Globus pallidus (tissue), 1 donor: Measurements from ENCODE around the gene PROCR.
"Not testable (repeated sequence)": the region's sequence is repeated elsewhere in the genome, so short reads cannot be mapped to it uniquely, and the experiment has no call there.

Source experiments
- DNase-seq: peaks from one replicate; pipeline ENCODE4 v3.0.0-alpha.2; 2015; ENCODE audit warnings: low spot score

PROCR gene

GRCh38 chr20:35165221-35166185 lies 6.4 kb upstream of the PROCR start:
- no peak for DNase-seq

DNA sequence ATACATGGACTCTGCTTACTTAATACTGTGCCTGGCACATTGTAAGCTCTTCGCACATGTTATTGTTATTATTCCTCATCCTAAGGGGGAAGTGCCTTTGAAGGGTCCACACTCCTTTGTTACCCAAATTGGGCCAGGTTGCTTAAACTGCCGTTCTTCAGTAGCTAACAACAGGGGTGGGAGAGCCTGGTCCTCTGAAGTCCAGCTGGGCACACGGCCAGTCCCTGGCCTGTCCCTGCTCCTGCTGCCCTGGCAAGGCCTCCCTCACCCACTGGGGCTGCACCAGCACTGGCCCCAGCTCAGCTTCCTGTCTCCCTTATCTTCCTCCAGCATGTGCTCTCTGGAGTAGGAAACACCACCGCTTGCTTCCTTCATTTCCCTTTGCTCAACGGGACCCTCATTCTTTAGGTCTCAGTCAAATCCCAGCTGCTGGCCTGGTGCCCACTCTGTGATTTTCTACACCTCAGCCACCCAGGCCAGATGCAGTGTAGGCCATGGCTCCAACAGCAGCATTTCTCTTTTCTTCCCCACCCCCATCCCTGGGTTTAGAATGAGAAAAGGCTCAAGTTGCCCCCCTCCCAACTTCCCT lies 5.5 kb upstream of the PROCR start:
- DNase-seq, result no peak

- no peak for DNase-seq
Observed at GRCh38 chr20:35167787-35168186, 4.1 kb upstream of the PROCR start.

- not testable (repeated sequence) for DNase-seq
Observed at GRCh38 chr20:35168701-35169409, 3.0 kb upstream of the PROCR start.

DNA sequence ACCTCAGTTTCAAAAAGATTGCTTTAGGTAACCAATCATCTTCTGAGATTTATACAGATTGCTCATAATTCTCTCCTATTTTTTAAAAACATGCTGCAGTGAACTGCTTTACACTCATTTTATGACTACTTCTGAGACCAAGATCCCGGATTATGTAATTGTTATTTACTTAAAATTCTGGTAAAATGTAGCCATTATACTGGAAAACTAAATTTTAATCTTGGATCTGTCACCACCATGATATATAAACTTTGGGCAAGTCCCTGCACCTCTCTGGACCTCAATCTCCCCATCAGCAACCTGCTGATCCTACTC lies 477 bp upstream of the PROCR start:
- no peak for DNase-seq

GRCh38 chr20:35172434-35172806 lies 548 bp downstream of the PROCR start:
- DNase-seq, result no peak

GRCh38 chr20:35173576-35174192 lies 1.8 kb downstream of the PROCR start:
- DNase-seq, result no peak

- DNase-seq, result no peak
Observed at GRCh38 chr20:35174458-35175216, 2.8 kb downstream of the PROCR start.

DNA sequence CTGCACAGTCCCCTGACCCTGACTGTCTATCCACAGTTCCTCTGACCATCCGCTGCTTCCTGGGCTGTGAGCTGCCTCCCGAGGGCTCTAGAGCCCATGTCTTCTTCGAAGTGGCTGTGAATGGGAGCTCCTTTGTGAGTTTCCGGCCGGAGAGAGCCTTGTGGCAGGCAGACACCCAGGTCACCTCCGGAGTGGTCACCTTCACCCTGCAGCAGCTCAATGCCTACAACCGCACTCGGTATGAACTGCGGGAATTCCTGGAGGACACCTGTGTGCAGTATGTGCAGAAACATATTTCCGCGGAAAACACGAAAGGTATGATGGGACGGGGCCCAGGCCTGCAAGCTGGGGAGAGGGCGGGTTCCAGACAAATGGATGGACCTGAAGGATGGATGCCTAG lies 4.3 kb downstream of the PROCR start:
- DNase-seq, result no peak

GRCh38 chr20:35179292-35180212 lies 7.7 kb downstream of the PROCR start:
- DNase-seq, result no peak

DNA sequence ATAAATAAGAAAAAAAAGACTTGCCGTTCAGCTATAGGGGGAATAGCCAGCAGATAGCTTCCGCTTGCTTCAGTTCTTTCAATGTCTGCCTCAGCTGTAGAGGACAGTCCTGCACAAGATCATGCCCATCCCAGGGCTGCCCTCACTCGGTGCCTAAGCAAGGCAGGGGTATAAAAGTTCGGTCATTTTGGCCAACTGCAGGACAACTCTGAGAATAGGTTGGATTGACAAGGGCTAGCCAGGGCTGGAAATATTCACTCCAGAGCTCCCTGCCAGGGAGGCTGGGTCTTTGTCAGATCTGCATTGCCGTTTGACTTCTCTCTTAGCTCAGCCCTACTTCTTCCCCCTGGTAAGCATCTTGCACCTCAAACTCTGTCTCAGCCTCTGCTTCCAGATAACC lies 8.4 kb downstream of the PROCR start:
- DNase-seq, result no peak

- DNase-seq, result no peak
Observed at GRCh38 chr20:35181731-35182130, 9.9 kb downstream of the PROCR start.

- not testable (repeated sequence) for DNase-seq
Observed at GRCh38 chr20:35186691-35187289, 14.9 kb downstream of the PROCR start.

- DNase-seq, result no peak
Observed at GRCh38 chr20:35187584-35188190, 15.8 kb downstream of the PROCR start.

DNA sequence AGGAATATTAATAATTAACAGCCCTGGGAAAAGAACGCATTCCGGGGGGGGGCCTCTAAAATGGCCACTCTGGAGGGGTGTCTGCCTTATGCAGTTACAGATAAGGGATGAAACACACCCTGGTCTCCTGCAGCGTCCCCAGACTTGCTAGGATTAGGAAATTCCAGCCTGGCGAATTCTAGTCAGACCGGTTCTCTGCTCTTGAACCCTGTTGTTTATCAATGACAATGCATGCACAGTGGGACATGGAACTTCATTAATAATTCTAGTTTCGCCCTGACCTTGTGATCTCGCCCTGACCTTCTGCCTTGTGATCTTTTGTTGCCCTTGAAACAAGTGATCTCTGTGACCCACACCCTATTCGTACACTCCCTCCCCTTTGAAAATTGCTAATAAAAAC lies 17.4 kb downstream of the PROCR start:
- DNase-seq, result not testable (repeated sequence)

- DNase-seq, result no peak
Observed at GRCh38 chr20:35190556-35190955, 18.7 kb downstream of the PROCR start.

- no peak for DNase-seq
Observed at GRCh38 chr20:35191419-35192117, 19.7 kb downstream of the PROCR start.

DNA sequence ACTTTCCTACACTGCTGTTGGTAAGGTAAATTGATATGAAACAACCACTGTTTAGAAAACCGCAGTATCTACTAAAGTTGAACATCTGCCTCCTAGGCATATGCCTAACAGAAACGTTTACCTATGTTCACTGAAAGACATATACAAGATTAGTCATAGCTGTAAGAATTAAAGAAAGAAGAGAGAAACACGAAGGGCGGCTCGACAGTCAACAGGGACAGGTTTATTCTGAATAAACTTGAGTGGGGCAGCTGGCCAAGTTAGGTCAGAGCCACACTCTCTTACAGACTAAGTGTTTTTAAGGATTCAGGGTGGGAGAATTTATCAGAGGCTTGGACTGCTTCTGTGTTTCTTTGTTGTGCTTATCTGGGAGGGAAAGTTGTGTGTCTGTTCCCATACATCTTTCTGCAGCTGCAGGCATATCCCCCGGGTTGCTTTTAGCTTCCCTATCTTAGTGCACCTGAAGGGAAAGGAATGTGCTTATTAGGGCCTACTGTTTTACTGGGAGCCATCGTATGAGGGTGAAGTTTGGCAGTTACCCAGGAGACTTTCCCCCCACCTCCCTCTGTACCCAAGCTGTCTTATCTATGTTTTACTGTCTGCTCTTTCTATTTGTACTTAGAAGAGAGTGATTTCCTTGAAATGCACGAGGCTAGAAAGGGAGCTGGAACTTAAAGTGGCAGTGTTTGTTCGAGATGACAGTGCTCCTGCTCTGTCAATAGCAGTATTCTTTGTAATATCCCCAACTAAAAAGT lies 20.4 kb downstream of the PROCR start:
- DNase-seq, result no peak
